Measurements from ENCODE around the gene ACOT4.
"Not testable (repeated sequence)": the region's sequence is repeated elsewhere in the genome, so short reads cannot be mapped to it uniquely, and the experiment has no call there.

Gene ACOT4

GRCh38 chr14:73591690-73592449, at the start of gene ACOT4:
Gene ACOT4, plus strand, starts transcription at chr14:73591873. Its CDS starts 87 bp downstream, at chr14:73591960.
- no peak for DNase-seq

- DNase-seq = not testable (repeated sequence)
These were observed 48.7 kb upstream of the ACOT4 start for GRCh38 chr14:73542961-73543360.

- not testable (repeated sequence) for DNase-seq
These were observed 46.3 kb upstream of the ACOT4 start for GRCh38 chr14:73545353-73545752.

GRCh38 chr14:73549097-73549496, 42.6 kb upstream of the ACOT4 start:
- not testable (repeated sequence) for DNase-seq

GRCh38 chr14:73549889-73550524, 41.7 kb upstream of the ACOT4 start:
- DNase-seq = not testable (repeated sequence)

- no peak for DNase-seq
These were observed 37.8 kb upstream of the ACOT4 start for GRCh38 chr14:73553845-73554244.

- not testable (repeated sequence) for DNase-seq
These were observed 34.5 kb upstream of the ACOT4 start for GRCh38 chr14:73557201-73557600.

GRCh38 chr14:73558238-73558637, 33.4 kb upstream of the ACOT4 start:
- DNase-seq = not testable (repeated sequence)

GRCh38 chr14:73562256-73562655, 29.4 kb upstream of the ACOT4 start:
- DNase-seq = not testable (repeated sequence)

GRCh38 chr14:73562696-73563095, 29.0 kb upstream of the ACOT4 start:
- not testable (repeated sequence) for DNase-seq

GRCh38 chr14:73566431-73566830, 25.2 kb upstream of the ACOT4 start:
- not testable (repeated sequence) for DNase-seq

GRCh38 chr14:73566935-73567334, 24.7 kb upstream of the ACOT4 start:
- DNase-seq = not testable (repeated sequence)

- DNase-seq = no peak
These were observed 24.3 kb upstream of the ACOT4 start for GRCh38 chr14:73567358-73567757.

GRCh38 chr14:73567951-73568885, 23.5 kb upstream of the ACOT4 start:
- DNase-seq = no peak

- not testable (repeated sequence) for DNase-seq
These were observed 22.8 kb upstream of the ACOT4 start for GRCh38 chr14:73568886-73569184.

- not testable (repeated sequence) for DNase-seq
These were observed 22.3 kb upstream of the ACOT4 start, which contains the start of gene ACOT2 for GRCh38 chr14:73569185-73569958. Gene ACOT2, plus strand, starts transcription at chr14:73569213. Its CDS starts 28 bp downstream, at chr14:73569241.

- DNase-seq = not testable (repeated sequence)
These were observed 20.8 kb upstream of the ACOT4 start for GRCh38 chr14:73570913-73571312.

GRCh38 chr14:73573034-73573433, 18.6 kb upstream of the ACOT4 start:
- DNase-seq = not testable (repeated sequence)

GRCh38 chr14:73573740-73574139, 17.9 kb upstream of the ACOT4 start:
- DNase-seq = not testable (repeated sequence)

- not testable (repeated sequence) for DNase-seq
These were observed 17.4 kb upstream of the ACOT4 start for GRCh38 chr14:73574251-73574650.

GRCh38 chr14:73576391-73576790, 15.3 kb upstream of the ACOT4 start:
- no peak for DNase-seq

- DNase-seq = not testable (repeated sequence)
These were observed 14.5 kb upstream of the ACOT4 start for GRCh38 chr14:73577214-73577613.
